Islet of Langerhans (tissue), 1 donor: ENCODE measurements around the gene NEMP1.
A peak's percentile ranks its signal among the peaks of the same experiment; 100 is the strongest.
"Not testable (repeated sequence)": the region's sequence is repeated elsewhere in the genome, so short reads cannot be mapped to it uniquely, and the experiment has no call there.

ENCODE experiments used
- FAIRE-seq: peaks from one replicate; lab custom pipeline; 2011; peaks lifted over from hg19 to GRCh38; lab: Jason Lieb, UNC

NEMP1 gene

GRCh38 chr12:57090924-57091637, 12.5 kb upstream of the NEMP1 start:
- FAIRE-seq = no peak

GRCh38 chr12:57090490-57090889, 11.9 kb upstream of the NEMP1 start:
- FAIRE-seq = no peak

- no peak for FAIRE-seq
Measured at GRCh38 chr12:57089271-57090245, 11.0 kb upstream of the NEMP1 start.

GRCh38 chr12:57088354-57089270, 10.0 kb upstream of the NEMP1 start, which contains the start of gene NAB2:
TSS of gene NAB2 (plus strand) at chr12:57089114. CDS start at chr12:57089272, 158 bp downstream.
- FAIRE-seq = no peak

- no peak for FAIRE-seq
Measured at GRCh38 chr12:57087691-57088353, 9.2 kb upstream of the NEMP1 start.

GRCh38 chr12:57087010-57087690, 8.6 kb upstream of the NEMP1 start:
- FAIRE-seq = no peak

GRCh38 chr12:57086493-57087009, 8.0 kb upstream of the NEMP1 start:
- no peak for FAIRE-seq

- no peak for FAIRE-seq
Measured at GRCh38 chr12:57085999-57086492, 7.5 kb upstream of the NEMP1 start.

GRCh38 chr12:57080855-57081254, 2.3 kb upstream of the NEMP1 start:
- no peak for FAIRE-seq

- FAIRE-seq = no peak
Measured at GRCh38 chr12:57079821-57080220, 1.2 kb upstream of the NEMP1 start.

GRCh38 chr12:57073566-57074450, 4.8 kb downstream of the NEMP1 start:
- not testable (repeated sequence) for FAIRE-seq

GRCh38 chr12:57072661-57073060, 5.9 kb downstream of the NEMP1 start:
- FAIRE-seq = no peak

- peak; percentile 88 for FAIRE-seq
Measured at GRCh38 chr12:57069523-57069922, 9.1 kb downstream of the NEMP1 start.

- FAIRE-seq = no peak
Measured at GRCh38 chr12:57066245-57066644, 12.3 kb downstream of the NEMP1 start.

GRCh38 chr12:57063991-57064685, 14.5 kb downstream of the NEMP1 start:
- FAIRE-seq = no peak

- FAIRE-seq = no peak
Measured at GRCh38 chr12:57058454-57058853, 20.1 kb downstream of the NEMP1 start.

- no peak for FAIRE-seq
Measured at GRCh38 chr12:57057067-57057751, 21.4 kb downstream of the NEMP1 start.

GRCh38 chr12:57055824-57056223, 22.8 kb downstream of the NEMP1 start:
- FAIRE-seq = no peak
